Adrenal gland (tissue), 12 donors: Measurements from ENCODE around the gene ZP1. TPM values are rescaled to one million over a fixed set of nuclear protein-coding genes. Genes with fewer than 3 reads are reported as not detected.
A peak's percentile ranks its signal among the peaks of the same experiment; 100 is the strongest.

ENCODE experiments used
- DNase-seq, 7 donors: peaks; one replicate each; pipeline ENCODE4 v3.0.0-alpha.2; 2019 to 2020
- H3K27ac ChIP-seq, 5 donors: fragments of 200-600 bp; sonication (generic) in 4 of 5; 1 replicate in 3 of 5; 2 replicates in 2 of 5; pipeline versions ENCODE4 v1.5.1 to v1.8.0; 2016 to 2020; ENCODE audit warnings: mild to moderate bottlenecking in 1 of 5
- H3K27me3 ChIP-seq: fragments of 200-600 bp; 2 replicates; pipeline ENCODE4 v1.8.0; 2021
- H3K36me3 ChIP-seq, 2 donors: fragments of 200-600 bp; replicated peaks in 1 of 2; 1 replicate in 1 of 2; 2 replicates in 1 of 2; pipeline versions ENCODE4 v1.5.1 to v1.8.0; 2018 to 2022
- H3K4me1 ChIP-seq, 2 donors: fragments of 200-600 bp; replicated peaks in 1 of 2; 1 replicate in 1 of 2; 2 replicates in 1 of 2; pipeline versions ENCODE4 v1.5.1 to v1.8.0; 2018 to 2021
- H3K4me3 ChIP-seq, 4 donors: fragments of 200-600 bp; sonication (generic) in 3 of 4; one replicate each; pipeline ENCODE4 v1.5.1; 2016 to 2018
- H3K9me3 ChIP-seq, 3 donors: fragments of 200-600 bp; sonication (generic) in 1 of 3; replicated peaks in 1 of 3; 1 replicate in 2 of 3; 2 replicates in 1 of 3; pipeline versions ENCODE4 v1.5.1 to v1.8.0; 2016 to 2021
- CTCF ChIP-seq, 6 experiments: fragments of 450-650 bp in 4 of 6; fragments of 200-600 bp in 2 of 6; sonication (generic) in 1 of 6; IDR thresholded peaks; 1 replicate in 5 of 6; 2 replicates in 1 of 6; pipeline versions ENCODE4 v1.5.1 to v1.8.0; 2016 to 2021; ENCODE audit warnings: antibody characterized with exemption in 6 of 6, mild to moderate bottlenecking in 2 of 6, moderate library complexity in 1 of 6
- POLR2A ChIP-seq, 2 donors: fragments of 450-650 bp; IDR thresholded peaks; one replicate each; pipeline ENCODE4 v1.6.1; 2017; ENCODE audit warnings: antibody characterized with exemption in 2 of 2, mild to moderate bottlenecking in 2 of 2, moderate library complexity in 1 of 2
- WGBS, 4 donors: extraction: QIAGEN DNeasy Blood & Tissue Kit in 2 of 4; methylation state at CpG; one replicate each; pipeline versions ENCODE4 v1.1.5 to v1.1.7; 2013 to 2017; 5-methylcytosine and 5-hydroxymethylcytosine counted together
- intact Hi-C, 2 donors: fragments of 100-400 bp; cut with DNase I; formaldehyde crosslinking; loops; one replicate each; pipeline versions ENCODE4 v1.14.1 to v1.15.0; 2022 to 2023
- polyA plus RNA-seq, 3 donors: library from polyadenylated mRNA; stranded (reverse); fragments of 200-250 nt in 2 of 3; fragments of 350-450 nt in 1 of 3; fragmentation: Illumina TruSeq in 1 of 3; extraction: RNeasy Lipid Tissue Mini Kit (QIAGEN cat#74804) in 1 of 3; gene quantifications; one replicate each; pipeline ENCODE4 v1.2.3, GENCODE V29; 2013 to 2014
- total RNA-seq, 9 donors: library from RNA; depleted of rRNA in 4 of 9; stranded (reverse); fragments of >200 nt in 4 of 9; fragments of 120-200 nt in 1 of 9; fragmentation: NEBNext Ultra II Directional in 1 of 9; extraction: Animal tissue kit (Norgen Biotek cat#: 25700) in 1 of 9; gene quantifications; one replicate each; pipeline versions ENCODE4 v1.1.0 to v1.2.4, GENCODE V29; 2013 to 2023
- donor health status: healthy with polysubstance abuse.
- donor health status: Bipolar disorder and iron deficiency.
- donor health status: DM: yes; HTN: yes; CAD: no.
- donor health status: DM: no; HTN: no; CAD: no.
- donor health status: DM: no; HTN: no; CAD: no.
- donor health status: DM: yes; HTN: yes; CAD: no.

ZP1 gene
- total and polyA plus RNA-seq, 12 donors: 0.24 to 6.3 (median 0.71) TPM; not detected in 2

DNA sequence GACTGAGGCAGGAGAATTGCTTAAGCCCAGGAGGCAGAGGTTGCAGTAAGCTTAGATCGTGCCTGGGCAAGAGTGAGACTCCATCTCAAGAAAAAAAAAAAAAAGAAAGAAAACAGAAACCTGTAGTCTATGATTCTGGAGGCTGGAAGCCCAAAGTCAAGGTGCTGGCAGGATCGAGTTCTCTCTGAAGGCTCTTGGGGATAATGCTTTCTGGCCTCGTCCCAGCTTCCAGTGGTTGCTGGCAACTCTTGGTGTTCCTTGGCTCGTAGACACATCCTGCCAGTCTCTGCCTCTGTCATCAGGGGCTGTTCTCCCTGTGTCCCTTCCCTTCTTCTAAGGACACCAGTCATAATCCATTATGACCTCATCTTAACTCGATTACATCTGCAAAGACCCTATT, 42.2 kb upstream of the ZP1 start:
- H3K4me3 ChIP-seq: no peak overlapping the region
- TF ChIP-seq POLR2A (IDR thresholded peaks at IDR 0.05): no peak
- TF ChIP-seq CTCF (IDR thresholded peaks at IDR 0.05): no peak
- intact Hi-C loops: no loop called here

GRCh38 chr11:60825790-60826189, 41.6 kb upstream of the ZP1 start:
- Histone ChIP-seq H3K27ac (no peak overlapping the region), H3K9me3 (no peaks in the 10 kb centered on the region), H3K27me3 (no peaks in the 10 kb centered on the region), H3K4me1 (no peaks in the 10 kb centered on the region), H3K4me3 (no peak overlapping the region), H3K36me3 (no peaks in the 10 kb centered on the region)
- 71 to 83% (median 71%) methylated on average over 2 to 6 of the region's 6 CpGs; no CpG with 5 or more reads in 1 of the 4 donors for WGBS, 4 donors
- no peak for DNase-seq
- intact Hi-C loops: no loop called here
- TF ChIP-seq POLR2A (IDR thresholded peaks at IDR 0.05) (no peak), CTCF (IDR thresholded peaks at IDR 0.05) (no peak)

More for the DNA sequence above, 42.2 kb upstream of the ZP1 start:
- 91 to 95% (median 92%) methylated on average over 5 of the region's 5 CpGs for WGBS, 4 donors
- no peaks in the 10 kb centered on the region for H3K9me3 ChIP-seq
- no peaks in the 10 kb centered on the region for H3K4me1 ChIP-seq
- H3K36me3 ChIP-seq: no peaks in the 10 kb centered on the region
- no peak overlapping the region for H3K27ac ChIP-seq
- H3K27me3 ChIP-seq: no peaks in the 10 kb centered on the region
- DNase-seq: no peak

DNA sequence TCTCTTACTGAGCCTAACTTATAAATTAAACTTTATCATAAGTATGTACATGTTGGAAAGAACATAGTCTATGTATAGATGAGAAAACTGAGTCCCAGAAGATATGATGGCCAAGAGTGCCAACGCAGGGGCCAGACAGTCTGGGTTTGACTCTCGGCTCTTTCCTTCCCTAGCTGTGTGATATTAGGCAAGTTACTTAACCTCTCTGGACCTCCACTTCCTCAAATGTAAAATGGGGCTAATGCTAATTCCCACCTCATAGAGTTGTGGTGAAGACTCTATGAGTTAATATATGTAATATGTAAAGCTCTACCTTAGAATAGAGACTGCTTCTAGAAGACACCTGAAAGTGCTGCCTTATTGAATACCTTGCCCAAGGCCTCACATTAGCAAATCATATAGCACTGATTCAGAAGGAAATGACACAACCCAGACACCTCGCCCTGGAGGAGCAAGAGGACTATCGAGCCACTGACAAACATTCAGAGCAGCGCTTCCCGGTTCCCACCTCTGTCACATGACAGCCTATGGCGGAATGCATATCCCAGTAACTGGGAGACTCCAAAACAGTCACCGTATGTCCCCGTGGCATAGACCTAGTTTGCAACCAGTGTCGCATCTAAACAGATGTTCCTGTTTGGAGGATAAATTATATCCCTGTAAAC, 36.7 kb upstream of the ZP1 start:
- H3K9me3 ChIP-seq: no peaks in the 10 kb centered on the region
- peaks cover 0 to 5% of the 10 kb centered on the region in 2 donors for H3K4me1 ChIP-seq
- WGBS, 4 donors: 45 to 51% (median 46%) methylated on average over 9 to 10 of the region's 10 CpGs
- no peaks in the 10 kb centered on the region for H3K27me3 ChIP-seq
- H3K4me3 ChIP-seq: no peak overlapping the region
- TF ChIP-seq CTCF (IDR thresholded peaks at IDR 0.05) (no peak), POLR2A (IDR thresholded peaks at IDR 0.05) (no peak)
- no peaks in the 10 kb centered on the region for H3K36me3 ChIP-seq
- intact Hi-C loops: loop anchor here (5.0 kb wide), 3 partner anchors 57 to 357 kb away; no protein-coding TSS in a partner anchor
- DNase-seq: no peak
- no peak overlapping the region for H3K27ac ChIP-seq

- H3K9me3 ChIP-seq: no peaks in the 10 kb centered on the region
- peaks cover 0 to 5% of the 10 kb centered on the region in 2 donors for H3K4me1 ChIP-seq
- peak; percentile 76 to 96 (median 90) for DNase-seq
- H3K36me3 ChIP-seq: no peaks in the 10 kb centered on the region
- intact Hi-C loops: loop anchor here (5.0 kb wide), 3 partner anchors 56 to 356 kb away; no protein-coding TSS in a partner anchor
- 19 to 28% (median 23%) methylated on average over 5 to 8 of the region's 8 CpGs for WGBS, 4 donors
- no peaks in the 10 kb centered on the region for H3K27me3 ChIP-seq
- TF ChIP-seq POLR2A (IDR thresholded peaks at IDR 0.05): no peak
- peak; percentile 87 to 95 (median 90) for TF ChIP-seq CTCF (IDR thresholded peaks at IDR 0.05)
- H3K27ac ChIP-seq: no peak overlapping the region
- no peak overlapping the region for H3K4me3 ChIP-seq
Observed at GRCh38 chr11:60831143-60831500, 36.2 kb upstream of the ZP1 start.
